ENCODE measurements around the gene SMPD3. TPM values are rescaled to one million over a fixed set of nuclear protein-coding genes. Genes with fewer than 3 reads are reported as not detected.

The SMPD3 gene
- total RNA-seq, 1 experiment from 2014 or later, result 1.4 TPM

- ATAC-seq (no peak), DNase-seq (ENCODE audit: low spot score) (no peak)
- TF ChIP-seq ZBTB21 (CRISPR knock-in tag; IDR thresholded peaks at IDR 0.05; ENCODE audit: borderline replicate concordance) (no peak), MYBL2 (CRISPR knock-in tag; IDR thresholded peaks at IDR 0.05) (no peak), NR3C1 (CRISPR knock-in tag; conservative IDR thresholded peaks at IDR 0.05; ENCODE audit: low read depth) (no peak), AR (CRISPR knock-in tag; IDR thresholded peaks at IDR 0.05) (no peak), ZNF423 (CRISPR knock-in tag; IDR thresholded peaks at IDR 0.05) (no peak), HMGA2 (CRISPR knock-in tag; IDR thresholded peaks at IDR 0.05) (no peak), OVOL2 (CRISPR knock-in tag; IDR thresholded peaks at IDR 0.05; ENCODE audit: borderline replicate concordance) (no peak)
- TF ChIP-seq, protein P1, sequence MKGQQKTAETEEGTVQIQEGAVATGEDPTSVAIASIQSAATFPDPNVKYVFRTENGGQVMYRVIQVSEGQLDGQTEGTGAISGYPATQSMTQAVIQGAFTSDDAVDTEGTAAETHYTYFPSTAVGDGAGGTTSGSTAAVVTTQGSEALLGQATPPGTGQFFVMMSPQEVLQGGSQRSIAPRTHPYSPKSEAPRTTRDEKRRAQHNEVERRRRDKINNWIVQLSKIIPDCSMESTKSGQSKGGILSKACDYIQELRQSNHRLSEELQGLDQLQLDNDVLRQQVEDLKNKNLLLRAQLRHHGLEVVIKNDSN (CRISPR knock-in tag; IDR thresholded peaks at IDR 0.05), result no peak
- TF ChIP-seq, protein P2, sequence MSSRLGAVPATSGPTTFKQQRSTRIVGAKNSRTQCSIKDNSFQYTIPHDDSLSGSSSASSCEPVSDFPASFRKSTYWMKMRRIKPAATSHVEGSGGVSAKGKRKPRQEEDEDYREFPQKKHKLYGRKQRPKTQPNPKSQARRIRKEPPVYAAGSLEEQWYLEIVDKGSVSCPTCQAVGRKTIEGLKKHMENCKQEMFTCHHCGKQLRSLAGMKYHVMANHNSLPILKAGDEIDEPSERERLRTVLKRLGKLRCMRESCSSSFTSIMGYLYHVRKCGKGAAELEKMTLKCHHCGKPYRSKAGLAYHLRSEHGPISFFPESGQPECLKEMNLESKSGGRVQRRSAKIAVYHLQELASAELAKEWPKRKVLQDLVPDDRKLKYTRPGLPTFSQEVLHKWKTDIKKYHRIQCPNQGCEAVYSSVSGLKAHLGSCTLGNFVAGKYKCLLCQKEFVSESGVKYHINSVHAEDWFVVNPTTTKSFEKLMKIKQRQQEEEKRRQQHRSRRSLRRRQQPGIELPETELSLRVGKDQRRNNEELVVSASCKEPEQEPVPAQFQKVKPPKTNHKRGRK (CRISPR knock-in tag; IDR thresholded peaks at IDR 0.05; ENCODE audit: borderline replicate concordance), result no peak
- H3K36me3 Mint-ChIP-seq, result no peaks in the 10 kb centered on the region
- H3K27me3 Mint-ChIP-seq (ENCODE audit: low read depth), result peaks cover 10% of the 10 kb centered on the region
- H3K4me3 Mint-ChIP-seq, result no peak overlapping the region
- peaks cover 10% of the 10 kb centered on the region for H3K4me1 Mint-ChIP-seq
- H3K27ac Mint-ChIP-seq, result no peak overlapping the region
- H3K9me3 Mint-ChIP-seq, result no peaks in the 10 kb centered on the region
- POLR2A ChIA-PET, result no interaction called here
- CTCF ChIA-PET, result interaction anchor here (0.6 to 1.7 kb wide), 4 partner anchors 15 to 69 kb away, joined by 3 to 8 read pairs (median 4); no protein-coding TSS in a partner anchor
Measured at GRCh38 chr16:68452176-68452575, 3.9 kb upstream of the SMPD3 start.

- TF ChIP-seq NR2C2 (CRISPR knock-in tag; IDR thresholded peaks at IDR 0.05) (no peak), ZNF263 (CRISPR knock-in tag; IDR thresholded peaks at IDR 0.05; ENCODE audit: low read depth) (no peak), CREB1 (CRISPR knock-in tag; IDR thresholded peaks at IDR 0.05) (no peak), NR1H2 (CRISPR knock-in tag; IDR thresholded peaks at IDR 0.05) (no peak), ELF4 (CRISPR knock-in tag; IDR thresholded peaks at IDR 0.05; ENCODE audit: low read depth) (no peak), MYBL2 (CRISPR knock-in tag; IDR thresholded peaks at IDR 0.05) (no peak), TEAD4 (CRISPR knock-in tag; IDR thresholded peaks at IDR 0.05) (no peak), ZNF396 (CRISPR knock-in tag; IDR thresholded peaks at IDR 0.05; ENCODE audit: borderline replicate concordance) (no peak), RORB (CRISPR knock-in tag; IDR thresholded peaks at IDR 0.05) (no peak), NFYB (CRISPR knock-in tag; conservative IDR thresholded peaks at IDR 0.05; ENCODE audit: low read depth) (no peak), MLX (CRISPR knock-in tag; IDR thresholded peaks at IDR 0.05) (no peak), OVOL2 (CRISPR knock-in tag; IDR thresholded peaks at IDR 0.05; ENCODE audit: borderline replicate concordance) (no peak), GRHL2 (CRISPR knock-in tag; IDR thresholded peaks at IDR 0.05; ENCODE audit: insufficient replicate concordance, severe bottlenecking) (no peak), FOXK1 (CRISPR knock-in tag; IDR thresholded peaks at IDR 0.05) (no peak), JUN (CRISPR knock-in tag; IDR thresholded peaks at IDR 0.05) (no peak), ZNF121 (CRISPR knock-in tag; IDR thresholded peaks at IDR 0.05) (no peak)
- TF ChIP-seq, protein P3, sequence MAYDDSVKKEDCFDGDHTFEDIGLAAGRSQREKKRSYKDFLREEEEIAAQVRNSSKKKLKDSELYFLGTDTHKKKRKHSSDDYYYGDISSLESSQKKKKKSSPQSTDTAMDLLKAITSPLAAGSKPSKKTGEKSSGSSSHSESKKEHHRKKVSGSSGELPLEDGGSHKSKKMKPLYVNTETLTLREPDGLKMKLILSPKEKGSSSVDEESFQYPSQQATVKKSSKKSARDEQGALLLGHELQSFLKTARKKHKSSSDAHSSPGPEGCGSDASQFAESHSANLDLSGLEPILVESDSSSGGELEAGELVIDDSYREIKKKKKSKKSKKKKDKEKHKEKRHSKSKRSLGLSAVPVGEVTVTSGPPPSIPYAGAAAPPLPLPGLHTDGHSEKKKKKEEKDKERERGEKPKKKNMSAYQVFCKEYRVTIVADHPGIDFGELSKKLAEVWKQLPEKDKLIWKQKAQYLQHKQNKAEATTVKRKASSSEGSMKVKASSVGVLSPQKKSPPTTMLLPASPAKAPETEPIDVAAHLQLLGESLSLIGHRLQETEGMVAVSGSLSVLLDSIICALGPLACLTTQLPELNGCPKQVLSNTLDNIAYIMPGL (CRISPR knock-in tag; IDR thresholded peaks at IDR 0.05), result no peak
- TF ChIP-seq, protein P4, sequence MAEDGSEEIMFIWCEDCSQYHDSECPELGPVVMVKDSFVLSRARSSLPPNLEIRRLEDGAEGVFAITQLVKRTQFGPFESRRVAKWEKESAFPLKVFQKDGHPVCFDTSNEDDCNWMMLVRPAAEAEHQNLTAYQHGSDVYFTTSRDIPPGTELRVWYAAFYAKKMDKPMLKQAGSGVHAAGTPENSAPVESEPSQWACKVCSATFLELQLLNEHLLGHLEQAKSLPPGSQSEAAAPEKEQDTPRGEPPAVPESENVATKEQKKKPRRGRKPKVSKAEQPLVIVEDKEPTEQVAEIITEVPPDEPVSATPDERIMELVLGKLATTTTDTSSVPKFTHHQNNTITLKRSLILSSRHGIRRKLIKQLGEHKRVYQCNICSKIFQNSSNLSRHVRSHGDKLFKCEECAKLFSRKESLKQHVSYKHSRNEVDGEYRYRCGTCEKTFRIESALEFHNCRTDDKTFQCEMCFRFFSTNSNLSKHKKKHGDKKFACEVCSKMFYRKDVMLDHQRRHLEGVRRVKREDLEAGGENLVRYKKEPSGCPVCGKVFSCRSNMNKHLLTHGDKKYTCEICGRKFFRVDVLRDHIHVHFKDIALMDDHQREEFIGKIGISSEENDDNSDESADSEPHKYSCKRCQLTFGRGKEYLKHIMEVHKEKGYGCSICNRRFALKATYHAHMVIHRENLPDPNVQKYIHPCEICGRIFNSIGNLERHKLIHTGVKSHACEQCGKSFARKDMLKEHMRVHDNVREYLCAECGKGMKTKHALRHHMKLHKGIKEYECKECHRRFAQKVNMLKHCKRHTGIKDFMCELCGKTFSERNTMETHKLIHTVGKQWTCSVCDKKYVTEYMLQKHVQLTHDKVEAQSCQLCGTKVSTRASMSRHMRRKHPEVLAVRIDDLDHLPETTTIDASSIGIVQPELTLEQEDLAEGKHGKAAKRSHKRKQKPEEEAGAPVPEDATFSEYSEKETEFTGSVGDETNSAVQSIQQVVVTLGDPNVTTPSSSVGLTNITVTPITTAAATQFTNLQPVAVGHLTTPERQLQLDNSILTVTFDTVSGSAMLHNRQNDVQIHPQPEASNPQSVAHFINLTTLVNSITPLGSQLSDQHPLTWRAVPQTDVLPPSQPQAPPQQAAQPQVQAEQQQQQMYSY (CRISPR knock-in tag; IDR thresholded peaks at IDR 0.05), result no peak
- no peak for DNase-seq (ENCODE audit: low spot score)
- no peak overlapping the region for H3K4me3 Mint-ChIP-seq
- no peaks in the 10 kb centered on the region for H3K36me3 Mint-ChIP-seq
- H3K27ac Mint-ChIP-seq, result no peak overlapping the region
- CTCF ChIA-PET, result interaction anchor here (0.8 to 1.7 kb wide), 6 partner anchors 15 to 188 kb away, joined by 3 to 8 read pairs (median 4); partner anchors contain the start of gene SLC7A6
- peaks cover 10% of the 10 kb centered on the region for H3K4me1 Mint-ChIP-seq
- POLR2A ChIA-PET, result interaction anchor here (0.5 kb wide), 1 partner anchor 1380 kb away, joined by 3 read pairs; no protein-coding TSS in a partner anchor
- no peak for ATAC-seq
- H3K9me3 Mint-ChIP-seq, result no peaks in the 10 kb centered on the region
- peaks cover 15% of the 10 kb centered on the region for H3K27me3 Mint-ChIP-seq (ENCODE audit: low read depth)
Measured at GRCh38 chr16:68451676-68452075, 3.4 kb upstream of the SMPD3 start.

All from WTC11 (cell line).